Peyer's patch (tissue), 4 donors: ENCODE results near the gene WNT9B. TPM values are rescaled to one million over a fixed set of nuclear protein-coding genes. Genes with fewer than 3 reads are reported as not detected.

Experiments
- DNase-seq, 3 donors: peaks; one replicate each; pipeline ENCODE4 v3.0.0-alpha.2; 2017 to 2019
- H3K27ac ChIP-seq, 4 donors: fragments of 200-600 bp; sonication (generic); one replicate each; pipeline ENCODE4 v1.5.1; 2016 to 2019
- H3K27me3 ChIP-seq, 2 donors: fragments of 200-600 bp; sonication (generic); one replicate each; pipeline ENCODE4 v1.5.1; 2019
- H3K36me3 ChIP-seq, 3 donors: fragments of 200-600 bp; sonication (generic); one replicate each; pipeline ENCODE4 v1.5.1; 2016 to 2019
- H3K4me1 ChIP-seq, 4 donors: fragments of 200-600 bp; sonication (generic); one replicate each; pipeline ENCODE4 v1.5.1; 2016 to 2019
- H3K4me3 ChIP-seq, 4 donors: fragments of 200-600 bp; sonication (generic); 1 replicate in 3 of 4; 2 replicates in 1 of 4; pipeline ENCODE4 v1.5.1; 2016 to 2019; ENCODE audit warnings: mild to moderate bottlenecking in 1 of 4
- H3K9me3 ChIP-seq, 4 donors: fragments of 200-600 bp; sonication (generic); one replicate each; pipeline ENCODE4 v1.5.1; 2016 to 2019; ENCODE audit warnings: mild to moderate bottlenecking in 1 of 4
- CTCF ChIP-seq, 6 experiments: fragments of 450-650 bp in 4 of 6; fragments of 200-600 bp in 2 of 6; sonication (generic) in 1 of 6; IDR thresholded peaks; one replicate each; pipeline ENCODE4 v1.5.1; 2017 to 2019; ENCODE audit warnings: antibody characterized with exemption in 6 of 6, mild to moderate bottlenecking in 3 of 6, moderate library complexity in 1 of 6
- POLR2A ChIP-seq, 2 donors: fragments of 450-650 bp; IDR thresholded peaks; one replicate each; pipeline ENCODE4 v1.5.1; 2017; ENCODE audit warnings: antibody characterized with exemption in 2 of 2, mild to moderate bottlenecking in 2 of 2, moderate library complexity in 2 of 2
- total RNA-seq, 4 donors: library from RNA; depleted of rRNA; stranded (reverse); fragments of >200 nt; gene quantifications; one replicate each; pipeline ENCODE4 v1.1.0, GENCODE V29; 2016

The WNT9B gene
- total RNA-seq, 4 donors from 2014 or later, result 0.67 TPM; not detected in 3

- H3K4me3 ChIP-seq, result no peak overlapping the region
- no peaks in the 10 kb centered on the region for H3K36me3 ChIP-seq
- H3K4me1 ChIP-seq, result peaks cover 0 to 18% (median 0%) of the 10 kb centered on the region in 4 donors
- no peak for DNase-seq
- no peaks in the 10 kb centered on the region for H3K9me3 ChIP-seq
- no peaks in the 10 kb centered on the region for H3K27me3 ChIP-seq
- TF ChIP-seq POLR2A (IDR thresholded peaks at IDR 0.05), result no peak
- TF ChIP-seq CTCF (IDR thresholded peaks at IDR 0.05), result no peak
- no peak overlapping the region for H3K27ac ChIP-seq
Measured at GRCh38 chr17:46866747-46867146, 15.4 kb downstream of the WNT9B start.

GRCh38 chr17:46868689-46869187 lies 17.4 kb downstream of the WNT9B start:
- Histone ChIP-seq H3K27ac (no peak overlapping the region), H3K4me3 (no peak overlapping the region), H3K4me1 (peaks cover 0 to 18% (median 0%) of the 10 kb centered on the region in 4 donors), H3K36me3 (no peaks in the 10 kb centered on the region), H3K27me3 (no peaks in the 10 kb centered on the region), H3K9me3 (no peaks in the 10 kb centered on the region)
- no peak for DNase-seq
- TF ChIP-seq CTCF (IDR thresholded peaks at IDR 0.05) (no peak), POLR2A (IDR thresholded peaks at IDR 0.05) (no peak)

GRCh38 chr17:46869296-46869695 lies 17.9 kb downstream of the WNT9B start:
- TF ChIP-seq CTCF (IDR thresholded peaks at IDR 0.05), result no peak
- TF ChIP-seq POLR2A (IDR thresholded peaks at IDR 0.05), result no peak
- no peak for DNase-seq

GRCh38 chr17:46869975-46870803 lies 18.8 kb downstream of the WNT9B start:
- TF ChIP-seq CTCF (IDR thresholded peaks at IDR 0.05) (no peak), POLR2A (IDR thresholded peaks at IDR 0.05) (peak in 1 of 2 donors; percentile 8)
- Histone ChIP-seq H3K27me3 (no peaks in the 10 kb centered on the region), H3K4me1 (peaks cover 0 to 18% (median 0%) of the 10 kb centered on the region in 4 donors), H3K4me3 (no peak overlapping the region), H3K9me3 (no peaks in the 10 kb centered on the region), H3K27ac (peak overlapping the region in 2 of 4 donors; percentile 45 to 84), H3K36me3 (no peaks in the 10 kb centered on the region)
- peak in 2 of 3 donors; percentile 73 to 79 for DNase-seq

More at GRCh38 chr17:46869296-46869695, 17.9 kb downstream of the WNT9B start:
- Histone ChIP-seq H3K27ac (no peak overlapping the region), H3K4me1 (peaks cover 0 to 18% (median 0%) of the 10 kb centered on the region in 4 donors), H3K4me3 (no peak overlapping the region), H3K27me3 (no peaks in the 10 kb centered on the region), H3K9me3 (no peaks in the 10 kb centered on the region), H3K36me3 (no peaks in the 10 kb centered on the region)

GRCh38 chr17:46872421-46872820 lies 21.0 kb downstream of the WNT9B start:
- no peaks in the 10 kb centered on the region for H3K9me3 ChIP-seq
- DNase-seq, result no peak

More at GRCh38 chr17:46872421-46872820, 21.0 kb downstream of the WNT9B start:
- Histone ChIP-seq H3K36me3 (no peaks in the 10 kb centered on the region), H3K4me1 (peaks cover 0 to 18% (median 0%) of the 10 kb centered on the region in 4 donors), H3K27me3 (no peaks in the 10 kb centered on the region), H3K4me3 (no peak overlapping the region), H3K27ac (no peak overlapping the region)
- no peak for TF ChIP-seq POLR2A (IDR thresholded peaks at IDR 0.05)
- no peak for TF ChIP-seq CTCF (IDR thresholded peaks at IDR 0.05)
